HL-60 (cell line): ENCODE measurements around the gene SLC7A9.

Experiments used
- DNase-seq, 2 experiments: peaks; one replicate each; pipeline ENCODE4 v3.0.0-alpha.2; 2010 to 2020; ENCODE audit warnings: low read depth in 1 of 2, low spot score in 1 of 2
- H3K27ac ChIP-seq: fragments of 250-450 bp; sonication (Bioruptor Pico); replicated peaks from 2 replicates; pipeline ENCODE4 v1.5.1; 2020; ENCODE audit warnings: mild to moderate bottlenecking, moderate library complexity
- H3K27me3 ChIP-seq: fragments of 250-450 bp; sonication (Bioruptor Pico); 2 replicates; pipeline ENCODE4 v1.5.1; 2021; ENCODE audit warnings: mild to moderate bottlenecking, moderate library complexity; ENCODE audit not compliant: insufficient read depth, poor library complexity, severe bottlenecking
- H3K4me3 ChIP-seq: replicated peaks from 2 replicates; pipeline ENCODE4 v1.5.1; 2011; ENCODE audit warnings: mild to moderate bottlenecking, control low read depth, low read length; ENCODE audit not compliant: insufficient read depth
- CTCF ChIP-seq: IDR thresholded peaks from one replicate; pipeline ENCODE4 v1.5.1; 2011; ENCODE audit warnings: low read length, control low read depth, inconsistent platforms; ENCODE audit not compliant: insufficient read depth
- GABPA ChIP-seq: IDR thresholded peaks from 2 replicates; pipeline ENCODE4 v1.6.1; 2012; ENCODE audit warnings: low read depth
- POLR2AphosphoS5 ChIP-seq: IDR thresholded peaks from 2 replicates; pipeline ENCODE4 v1.6.1; 2012; ENCODE audit warnings: low read depth
- SPI1 ChIP-seq: IDR thresholded peaks from 2 replicates; pipeline ENCODE4 v1.6.1; 2012; ENCODE audit warnings: low read depth, mild to moderate bottlenecking, borderline replicate concordance
- TF ChIP-seq, protein P1 (sequence below): IDR thresholded peaks from 2 replicates; pipeline ENCODE4 v1.6.1; 2012; ENCODE audit warnings: low read depth; ENCODE audit not compliant: insufficient replicate concordance

SLC7A9 gene

DNA sequence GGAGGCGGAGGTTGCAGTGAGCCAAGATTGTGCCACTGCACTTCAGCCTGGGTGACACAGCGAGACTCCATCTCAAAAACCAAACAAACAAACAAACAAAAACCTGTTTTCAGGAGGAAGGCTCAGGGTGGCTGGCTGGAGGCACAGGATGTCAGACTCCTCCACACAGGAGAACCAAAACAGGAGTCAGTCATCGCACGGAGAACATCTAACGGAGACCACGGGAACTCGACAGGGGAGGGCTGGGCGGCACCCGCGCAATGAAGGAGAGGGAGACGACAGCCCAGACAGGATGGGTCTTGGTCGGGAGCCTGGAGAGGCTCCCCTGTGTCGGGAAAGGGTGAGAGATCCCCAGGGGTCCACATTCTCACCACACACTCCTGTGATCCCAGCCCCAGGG, 20.8 kb upstream of the SLC7A9 start:
- Histone ChIP-seq H3K27ac (no peak overlapping the region), H3K27me3 (no peaks in the 10 kb centered on the region), H3K4me3 (no peak overlapping the region)
- TF ChIP-seq POLR2AphosphoS5: no peak
- TF ChIP-seq SPI1: no peak
- TF ChIP-seq CTCF: no peak
- no peak for TF ChIP-seq GABPA
- TF ChIP-seq, protein P1, sequence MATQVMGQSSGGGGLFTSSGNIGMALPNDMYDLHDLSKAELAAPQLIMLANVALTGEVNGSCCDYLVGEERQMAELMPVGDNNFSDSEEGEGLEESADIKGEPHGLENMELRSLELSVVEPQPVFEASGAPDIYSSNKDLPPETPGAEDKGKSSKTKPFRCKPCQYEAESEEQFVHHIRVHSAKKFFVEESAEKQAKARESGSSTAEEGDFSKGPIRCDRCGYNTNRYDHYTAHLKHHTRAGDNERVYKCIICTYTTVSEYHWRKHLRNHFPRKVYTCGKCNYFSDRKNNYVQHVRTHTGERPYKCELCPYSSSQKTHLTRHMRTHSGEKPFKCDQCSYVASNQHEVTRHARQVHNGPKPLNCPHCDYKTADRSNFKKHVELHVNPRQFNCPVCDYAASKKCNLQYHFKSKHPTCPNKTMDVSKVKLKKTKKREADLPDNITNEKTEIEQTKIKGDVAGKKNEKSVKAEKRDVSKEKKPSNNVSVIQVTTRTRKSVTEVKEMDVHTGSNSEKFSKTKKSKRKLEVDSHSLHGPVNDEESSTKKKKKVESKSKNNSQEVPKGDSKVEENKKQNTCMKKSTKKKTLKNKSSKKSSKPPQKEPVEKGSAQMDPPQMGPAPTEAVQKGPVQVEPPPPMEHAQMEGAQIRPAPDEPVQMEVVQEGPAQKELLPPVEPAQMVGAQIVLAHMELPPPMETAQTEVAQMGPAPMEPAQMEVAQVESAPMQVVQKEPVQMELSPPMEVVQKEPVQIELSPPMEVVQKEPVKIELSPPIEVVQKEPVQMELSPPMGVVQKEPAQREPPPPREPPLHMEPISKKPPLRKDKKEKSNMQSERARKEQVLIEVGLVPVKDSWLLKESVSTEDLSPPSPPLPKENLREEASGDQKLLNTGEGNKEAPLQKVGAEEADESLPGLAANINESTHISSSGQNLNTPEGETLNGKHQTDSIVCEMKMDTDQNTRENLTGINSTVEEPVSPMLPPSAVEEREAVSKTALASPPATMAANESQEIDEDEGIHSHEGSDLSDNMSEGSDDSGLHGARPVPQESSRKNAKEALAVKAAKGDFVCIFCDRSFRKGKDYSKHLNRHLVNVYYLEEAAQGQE: no peak
- DNase-seq: no peak

DNA sequence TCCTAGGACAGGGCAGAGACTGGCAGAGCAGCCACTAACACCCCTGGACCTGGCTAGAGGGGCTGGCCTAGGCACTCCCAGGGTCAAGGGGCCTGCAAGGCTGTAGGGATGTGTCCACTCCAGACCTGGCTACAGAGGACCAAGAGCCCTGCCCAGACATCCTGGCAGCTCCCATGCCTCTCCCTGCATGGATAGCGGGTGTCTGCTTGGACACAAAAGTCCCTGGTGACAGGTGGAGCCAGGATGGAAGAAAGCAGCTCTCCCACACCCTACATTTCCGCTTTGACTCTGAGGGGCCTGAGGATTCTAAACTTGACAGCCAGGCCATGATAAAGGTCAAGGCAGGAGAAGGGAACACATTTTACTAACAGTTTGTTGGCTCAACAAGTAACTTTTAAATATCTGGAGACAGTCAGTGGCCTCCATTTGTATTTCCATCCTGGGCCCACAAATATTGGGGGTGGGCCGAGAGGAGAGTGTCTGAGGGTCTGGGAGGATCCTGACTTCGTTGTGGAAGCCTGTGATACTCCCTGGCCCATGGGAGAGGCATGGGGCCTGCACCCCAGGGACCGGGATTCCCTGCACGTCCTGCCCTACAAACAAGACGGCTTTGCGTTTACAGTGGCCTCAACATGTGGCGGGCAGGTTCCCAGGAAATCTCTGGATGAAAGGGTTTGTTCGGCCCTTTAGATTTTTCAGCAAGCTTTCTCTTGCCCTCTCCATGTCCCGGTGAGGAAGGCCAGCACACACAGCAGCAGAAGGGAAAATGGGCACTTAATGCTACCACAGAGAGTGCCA, 19.8 kb upstream of the SLC7A9 start:
- no peaks in the 10 kb centered on the region for H3K27me3 ChIP-seq
- TF ChIP-seq, protein P1: no peak
- TF ChIP-seq CTCF: no peak
- TF ChIP-seq POLR2AphosphoS5: no peak
- H3K4me3 ChIP-seq: no peak overlapping the region
- H3K27ac ChIP-seq: no peak overlapping the region
- no peak for DNase-seq

DNA sequence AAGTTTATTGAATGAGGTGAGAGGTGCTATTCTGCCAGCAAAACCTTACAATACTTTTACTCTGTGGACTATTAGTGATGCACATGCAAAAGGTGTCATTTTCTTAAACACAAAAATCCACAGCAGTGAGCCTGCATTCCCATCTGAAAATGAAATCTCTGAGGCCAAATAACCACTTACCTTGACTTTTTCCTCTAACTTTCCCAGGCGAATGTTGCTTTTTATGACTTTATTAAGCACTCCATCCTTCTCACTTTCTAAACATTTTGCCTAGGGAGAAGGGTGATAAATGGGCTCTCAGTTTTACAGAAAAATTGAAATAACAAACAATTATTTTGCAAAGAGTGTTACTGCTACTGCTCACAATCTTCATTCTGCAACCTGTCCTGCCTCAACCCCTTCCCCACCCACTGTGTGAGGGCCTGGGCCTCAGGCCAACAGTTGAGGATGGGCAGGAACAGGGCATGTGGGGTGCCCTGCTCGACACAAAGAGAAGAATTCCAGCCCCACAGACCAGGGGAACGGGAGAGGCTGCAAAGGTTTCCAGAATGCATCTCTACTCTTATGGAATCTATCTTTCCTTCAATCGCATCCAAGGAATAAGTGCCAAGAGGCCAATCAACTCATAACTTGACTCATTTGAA, 18.1 kb upstream of the SLC7A9 start:
- Histone ChIP-seq H3K27ac (no peak overlapping the region), H3K27me3 (no peaks in the 10 kb centered on the region), H3K4me3 (no peak overlapping the region)
- TF ChIP-seq SPI1 (no peak), CTCF (no peak), GABPA (no peak)
- TF ChIP-seq, protein P1: no peak
- DNase-seq: no peak
